Measurements from ENCODE around the gene PLAC9. TPM values are rescaled to one million over a fixed set of nuclear protein-coding genes. Genes with fewer than 3 reads are reported as not detected.
A peak's percentile ranks its signal among the peaks of the same experiment; 100 is the strongest.
"Not testable (repeated sequence)": the region's sequence is repeated elsewhere in the genome, so short reads cannot be mapped to it uniquely, and the experiment has no call there.

PLAC9 gene, protein sequence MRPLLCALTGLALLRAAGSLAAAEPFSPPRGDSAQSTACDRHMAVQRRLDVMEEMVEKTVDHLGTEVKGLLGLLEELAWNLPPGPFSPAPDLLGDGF
- 125 and 131 TPM in 2 replicates for total RNA-seq
- long read RNA-seq, transcript PLAC9-201 (4 exons, 785 nt), result major isoform, 23 of 28 reads
- long read RNA-seq, partial matches to known transcripts, result 1 of 28 reads
- long read RNA-seq, other reads (novel, unspliced or antisense), result 2 of 28 reads

DNA sequence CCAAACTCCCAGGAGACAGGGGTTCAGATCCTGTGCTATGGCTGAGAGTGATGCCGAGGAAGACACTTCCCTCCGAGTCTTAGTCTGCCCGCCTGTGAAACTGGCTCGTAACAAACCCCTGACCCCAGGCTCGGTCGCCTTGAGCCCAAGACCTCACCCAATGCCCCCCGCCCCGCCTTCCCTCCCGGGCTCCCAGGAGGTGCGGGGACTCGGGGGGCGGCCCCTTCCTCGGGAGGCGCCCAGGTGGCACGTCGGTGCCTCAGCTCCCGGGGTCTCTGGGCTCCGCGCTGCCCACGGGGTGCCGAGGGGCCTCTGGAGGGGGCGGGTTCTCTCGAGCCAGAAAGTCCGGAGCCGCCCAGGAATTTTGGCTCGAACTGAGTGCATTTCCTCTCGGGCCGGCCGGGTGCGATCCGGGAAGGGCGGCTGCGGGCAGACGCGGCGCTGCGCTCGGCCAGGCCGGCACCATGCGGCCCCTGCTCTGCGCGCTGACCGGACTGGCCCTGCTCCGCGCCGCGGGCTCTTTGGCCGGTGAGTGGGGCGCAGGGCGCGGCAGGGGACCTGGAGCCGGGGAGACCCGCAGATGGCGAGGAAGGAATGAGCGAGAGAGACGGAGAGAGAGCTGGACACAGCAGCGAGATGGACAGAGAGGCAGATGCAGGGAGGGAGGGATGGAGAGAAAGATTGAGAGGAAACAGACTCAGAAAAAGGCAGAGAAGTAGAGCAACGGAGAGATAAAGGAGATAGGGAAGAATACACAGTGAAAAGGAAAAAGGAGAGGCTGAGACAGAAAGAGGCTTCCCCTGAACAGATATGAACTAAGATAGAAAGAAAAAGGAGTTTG lies at the start of gene PLAC9:
Gene PLAC9, plus strand, starts transcription at position 432 of the 841 bp plus-strand sequence. Its CDS starts 33 bp downstream, at position 465.
- H3K4me1 Mint-ChIP-seq (ENCODE audit: unreplicated experiment), result peaks cover 56% of the 10 kb centered on the region
- H3K9me3 Mint-ChIP-seq (ENCODE audit: unreplicated experiment), result no peaks in the 10 kb centered on the region
- TF ChIP-seq, protein P1, sequence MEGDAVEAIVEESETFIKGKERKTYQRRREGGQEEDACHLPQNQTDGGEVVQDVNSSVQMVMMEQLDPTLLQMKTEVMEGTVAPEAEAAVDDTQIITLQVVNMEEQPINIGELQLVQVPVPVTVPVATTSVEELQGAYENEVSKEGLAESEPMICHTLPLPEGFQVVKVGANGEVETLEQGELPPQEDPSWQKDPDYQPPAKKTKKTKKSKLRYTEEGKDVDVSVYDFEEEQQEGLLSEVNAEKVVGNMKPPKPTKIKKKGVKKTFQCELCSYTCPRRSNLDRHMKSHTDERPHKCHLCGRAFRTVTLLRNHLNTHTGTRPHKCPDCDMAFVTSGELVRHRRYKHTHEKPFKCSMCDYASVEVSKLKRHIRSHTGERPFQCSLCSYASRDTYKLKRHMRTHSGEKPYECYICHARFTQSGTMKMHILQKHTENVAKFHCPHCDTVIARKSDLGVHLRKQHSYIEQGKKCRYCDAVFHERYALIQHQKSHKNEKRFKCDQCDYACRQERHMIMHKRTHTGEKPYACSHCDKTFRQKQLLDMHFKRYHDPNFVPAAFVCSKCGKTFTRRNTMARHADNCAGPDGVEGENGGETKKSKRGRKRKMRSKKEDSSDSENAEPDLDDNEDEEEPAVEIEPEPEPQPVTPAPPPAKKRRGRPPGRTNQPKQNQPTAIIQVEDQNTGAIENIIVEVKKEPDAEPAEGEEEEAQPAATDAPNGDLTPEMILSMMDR (IDR thresholded peaks at IDR 0.05), result no peak
- no peaks in the 10 kb centered on the region for H3K36me3 Mint-ChIP-seq (ENCODE audit: unreplicated experiment)
- peak within 1 kb of the TSS; percentile 98 for H3K27ac Mint-ChIP-seq (ENCODE audit: unreplicated experiment)
- H3K4me3 Mint-ChIP-seq (ENCODE audit: unreplicated experiment), result peak within 1 kb of the TSS; percentile 92
- no peak for DNase-seq (ENCODE audit: extremely low spot score, unreplicated experiment)
- no peaks in the 10 kb centered on the region for H3K27me3 Mint-ChIP-seq (ENCODE audit: unreplicated experiment)

DNA sequence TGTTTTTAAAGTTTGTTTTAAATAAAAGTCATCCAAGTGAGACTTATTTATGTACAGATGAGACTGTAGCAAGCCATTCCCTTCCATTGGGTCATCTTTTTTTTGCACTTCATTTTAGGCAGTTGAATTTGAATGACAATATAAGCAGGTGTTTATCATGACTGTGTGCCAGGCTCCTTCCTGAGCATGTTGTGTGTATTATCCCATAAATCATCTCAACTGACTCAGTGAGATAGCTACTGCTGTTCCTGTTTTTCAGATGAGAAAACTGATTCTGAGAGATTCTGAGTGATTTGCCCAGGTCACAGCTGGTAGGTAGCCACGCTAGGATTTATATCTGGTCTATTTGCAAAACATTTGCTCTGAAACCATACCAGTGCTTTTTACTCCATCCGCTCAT lies 42.4 kb upstream of the PLAC9 start:
- no peaks in the 10 kb centered on the region for H3K27me3 Mint-ChIP-seq (ENCODE audit: unreplicated experiment)
- no peak for DNase-seq (ENCODE audit: extremely low spot score, unreplicated experiment)
- H3K9me3 Mint-ChIP-seq (ENCODE audit: unreplicated experiment), result no peaks in the 10 kb centered on the region
- no peak overlapping the region for H3K4me3 Mint-ChIP-seq (ENCODE audit: unreplicated experiment)
- H3K4me1 Mint-ChIP-seq (ENCODE audit: unreplicated experiment), result no peaks in the 10 kb centered on the region
- H3K27ac Mint-ChIP-seq (ENCODE audit: unreplicated experiment), result no peak overlapping the region
- TF ChIP-seq, protein P1 (IDR thresholded peaks at IDR 0.05), result no peak
- H3K36me3 Mint-ChIP-seq (ENCODE audit: unreplicated experiment), result peaks cover 4% of the 10 kb centered on the region

DNA sequence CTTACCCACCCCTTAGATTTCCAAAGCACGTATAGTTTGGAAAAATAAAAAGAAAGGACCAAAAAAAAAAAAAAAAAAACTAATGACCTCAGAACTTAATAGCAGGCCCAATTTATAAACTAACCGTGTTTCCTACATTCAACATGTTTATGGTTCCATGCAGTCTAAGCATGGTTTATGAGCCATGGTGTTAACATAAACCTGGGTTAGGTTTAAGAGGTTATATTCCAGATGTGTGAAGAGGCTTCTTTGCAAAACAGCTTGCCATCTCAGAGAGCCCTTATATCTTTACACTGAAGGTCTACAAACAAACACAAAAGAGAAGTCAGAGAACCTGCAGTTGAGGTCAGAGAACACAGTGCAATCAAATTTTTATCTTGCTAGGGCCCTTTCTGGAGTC lies 38.3 kb upstream of the PLAC9 start:
- no peak for DNase-seq (ENCODE audit: extremely low spot score, unreplicated experiment)
- H3K4me1 Mint-ChIP-seq (ENCODE audit: unreplicated experiment), result no peaks in the 10 kb centered on the region
- H3K27me3 Mint-ChIP-seq (ENCODE audit: unreplicated experiment), result peaks cover 30% of the 10 kb centered on the region
- H3K36me3 Mint-ChIP-seq (ENCODE audit: unreplicated experiment), result peaks cover 2% of the 10 kb centered on the region
- TF ChIP-seq, protein P1 (IDR thresholded peaks at IDR 0.05), result no peak
- H3K9me3 Mint-ChIP-seq (ENCODE audit: unreplicated experiment), result no peaks in the 10 kb centered on the region
- no peak overlapping the region for H3K27ac Mint-ChIP-seq (ENCODE audit: unreplicated experiment)
- H3K4me3 Mint-ChIP-seq (ENCODE audit: unreplicated experiment), result no peak overlapping the region

DNA sequence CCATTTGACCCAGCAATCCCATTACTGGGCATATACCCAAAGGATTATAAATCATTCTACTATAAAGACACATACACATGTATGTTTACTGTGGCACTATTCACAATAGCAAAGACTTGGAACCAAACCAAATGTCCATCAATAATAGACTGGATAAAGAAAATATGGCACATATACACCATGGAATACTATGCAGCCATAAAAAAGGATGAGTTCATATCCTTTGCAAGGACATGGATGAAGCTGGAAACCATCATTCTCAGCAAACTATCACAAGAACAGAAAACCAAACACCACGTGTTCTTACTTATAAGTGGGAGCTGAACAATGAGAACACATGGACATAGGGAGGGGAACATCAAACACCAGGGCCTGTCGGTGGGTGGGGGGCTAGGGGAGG lies 34.3 kb upstream of the PLAC9 start:
- not testable (repeated sequence) for H3K9me3 Mint-ChIP-seq (ENCODE audit: unreplicated experiment); H3K4me3 Mint-ChIP-seq (ENCODE audit: unreplicated experiment); DNase-seq (ENCODE audit: extremely low spot score, unreplicated experiment); H3K4me1 Mint-ChIP-seq (ENCODE audit: unreplicated experiment); H3K36me3 Mint-ChIP-seq (ENCODE audit: unreplicated experiment); H3K27ac Mint-ChIP-seq (ENCODE audit: unreplicated experiment)
- H3K27me3 Mint-ChIP-seq (ENCODE audit: unreplicated experiment), result peaks cover 41% of the 10 kb centered on the region

DNA sequence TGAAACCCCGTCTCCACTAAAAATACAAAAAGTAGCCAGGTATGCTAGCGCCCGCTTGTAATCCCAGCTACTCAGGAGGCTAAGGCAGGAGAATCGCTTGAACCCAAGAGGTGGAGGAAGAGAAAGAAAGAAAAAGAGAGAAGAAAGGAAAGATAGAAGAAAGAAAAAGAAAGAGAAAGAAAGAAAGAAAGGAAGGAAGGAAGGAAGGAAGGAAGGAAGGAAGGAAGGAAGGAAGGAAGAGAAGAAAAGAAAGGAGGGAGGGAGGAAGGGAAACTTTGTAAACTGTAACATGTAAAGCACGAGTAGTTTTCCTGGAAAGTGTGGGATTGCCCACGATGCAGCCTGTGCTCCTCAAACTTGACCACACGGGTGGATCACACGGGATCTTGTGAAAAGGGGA lies 33.2 kb upstream of the PLAC9 start:
- not testable (repeated sequence) for H3K36me3 Mint-ChIP-seq (ENCODE audit: unreplicated experiment); DNase-seq (ENCODE audit: extremely low spot score, unreplicated experiment); H3K4me3 Mint-ChIP-seq (ENCODE audit: unreplicated experiment); H3K9me3 Mint-ChIP-seq (ENCODE audit: unreplicated experiment); H3K4me1 Mint-ChIP-seq (ENCODE audit: unreplicated experiment); H3K27ac Mint-ChIP-seq (ENCODE audit: unreplicated experiment)
- peaks cover 41% of the 10 kb centered on the region for H3K27me3 Mint-ChIP-seq (ENCODE audit: unreplicated experiment)

DNA sequence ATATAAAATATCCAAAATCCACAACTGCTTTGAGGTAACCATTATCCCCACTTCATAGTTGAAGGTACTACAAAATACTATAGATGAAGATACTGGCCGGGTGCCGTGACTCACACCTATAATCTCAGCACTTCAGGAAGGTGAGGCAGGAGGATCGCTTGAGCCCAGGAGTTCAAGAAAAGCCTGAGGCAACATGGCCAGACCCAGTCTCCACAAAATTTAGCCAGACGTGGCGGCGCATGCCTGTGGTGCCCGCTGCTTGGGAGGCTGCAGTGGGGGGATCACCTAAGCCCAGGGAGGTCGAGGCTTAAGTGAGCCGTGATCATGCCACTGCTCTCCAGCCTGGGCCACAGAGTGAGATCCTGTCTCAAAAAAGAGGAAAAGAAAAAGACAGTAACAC lies 32.4 kb upstream of the PLAC9 start:
- H3K27ac Mint-ChIP-seq (ENCODE audit: unreplicated experiment), result no peak overlapping the region
- no peaks in the 10 kb centered on the region for H3K36me3 Mint-ChIP-seq (ENCODE audit: unreplicated experiment)
- peaks cover 12% of the 10 kb centered on the region for H3K4me1 Mint-ChIP-seq (ENCODE audit: unreplicated experiment)
- TF ChIP-seq, protein P1 (IDR thresholded peaks at IDR 0.05), result no peak
- no peak for DNase-seq (ENCODE audit: extremely low spot score, unreplicated experiment)
- H3K27me3 Mint-ChIP-seq (ENCODE audit: unreplicated experiment), result peaks cover 41% of the 10 kb centered on the region
- no peak overlapping the region for H3K4me3 Mint-ChIP-seq (ENCODE audit: unreplicated experiment)
- H3K9me3 Mint-ChIP-seq (ENCODE audit: unreplicated experiment), result no peaks in the 10 kb centered on the region

All from osteocyte (in vitro differentiated cells).